ENCODE data around the gene MTM1. TPM values are rescaled to one million over a fixed set of nuclear protein-coding genes. Genes with fewer than 3 reads are reported as not detected.

The MTM1 gene
- total RNA-seq, 4 donors from 2014 or later, result 15.4 to 18.4 (median 16.7) TPM

DNA sequence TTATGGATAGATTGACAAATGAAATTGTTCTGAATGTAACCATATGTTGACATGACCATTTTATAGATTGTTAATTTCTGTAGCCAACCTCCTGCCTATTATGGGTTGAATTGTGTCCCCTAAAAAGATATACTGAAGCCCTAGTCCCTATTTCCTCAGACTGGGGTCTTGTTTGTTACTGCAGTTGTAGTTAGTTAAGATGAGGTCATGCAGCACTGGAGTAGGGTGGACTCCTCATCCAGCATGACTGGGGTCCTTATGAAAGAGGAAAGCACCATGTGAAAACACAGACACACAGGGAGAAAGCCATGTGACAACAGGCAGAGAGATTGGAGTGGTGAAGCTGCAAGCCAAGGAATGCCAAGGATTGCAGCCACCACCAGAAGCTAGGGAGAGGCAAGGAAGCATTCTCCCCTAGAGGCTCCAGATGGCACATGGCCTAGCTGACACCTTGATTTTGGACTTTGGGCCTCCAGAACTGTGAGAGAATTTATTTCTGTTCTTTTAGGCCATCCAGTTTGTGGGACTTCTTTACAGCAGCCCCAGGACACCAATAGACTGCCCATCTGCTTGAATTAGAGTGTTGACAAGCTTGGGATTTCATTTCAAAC, 14.0 kb downstream of the MTM1 start:
- no peaks in the 10 kb centered on the region for H3K9me3 ChIP-seq
- TF ChIP-seq, protein P1, sequence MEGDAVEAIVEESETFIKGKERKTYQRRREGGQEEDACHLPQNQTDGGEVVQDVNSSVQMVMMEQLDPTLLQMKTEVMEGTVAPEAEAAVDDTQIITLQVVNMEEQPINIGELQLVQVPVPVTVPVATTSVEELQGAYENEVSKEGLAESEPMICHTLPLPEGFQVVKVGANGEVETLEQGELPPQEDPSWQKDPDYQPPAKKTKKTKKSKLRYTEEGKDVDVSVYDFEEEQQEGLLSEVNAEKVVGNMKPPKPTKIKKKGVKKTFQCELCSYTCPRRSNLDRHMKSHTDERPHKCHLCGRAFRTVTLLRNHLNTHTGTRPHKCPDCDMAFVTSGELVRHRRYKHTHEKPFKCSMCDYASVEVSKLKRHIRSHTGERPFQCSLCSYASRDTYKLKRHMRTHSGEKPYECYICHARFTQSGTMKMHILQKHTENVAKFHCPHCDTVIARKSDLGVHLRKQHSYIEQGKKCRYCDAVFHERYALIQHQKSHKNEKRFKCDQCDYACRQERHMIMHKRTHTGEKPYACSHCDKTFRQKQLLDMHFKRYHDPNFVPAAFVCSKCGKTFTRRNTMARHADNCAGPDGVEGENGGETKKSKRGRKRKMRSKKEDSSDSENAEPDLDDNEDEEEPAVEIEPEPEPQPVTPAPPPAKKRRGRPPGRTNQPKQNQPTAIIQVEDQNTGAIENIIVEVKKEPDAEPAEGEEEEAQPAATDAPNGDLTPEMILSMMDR (IDR thresholded peaks at IDR 0.05), result no peak
- TF ChIP-seq EP300 (IDR thresholded peaks at IDR 0.05) (no peak), POLR2AphosphoS5 (IDR thresholded peaks at IDR 0.05) (no peak), POLR2A (IDR thresholded peaks at IDR 0.05) (no peak)
- no peak overlapping the region for H3K27ac ChIP-seq
- H3K4me3 ChIP-seq, result no peak overlapping the region
- H3K36me3 ChIP-seq, result no peaks in the 10 kb centered on the region
- no peaks in the 10 kb centered on the region for H3K27me3 ChIP-seq
- DNase-seq (ENCODE audit: low spot score in 2 of 2), result no peak
- peaks cover 10% of the 10 kb centered on the region for H3K4me1 ChIP-seq

DNA sequence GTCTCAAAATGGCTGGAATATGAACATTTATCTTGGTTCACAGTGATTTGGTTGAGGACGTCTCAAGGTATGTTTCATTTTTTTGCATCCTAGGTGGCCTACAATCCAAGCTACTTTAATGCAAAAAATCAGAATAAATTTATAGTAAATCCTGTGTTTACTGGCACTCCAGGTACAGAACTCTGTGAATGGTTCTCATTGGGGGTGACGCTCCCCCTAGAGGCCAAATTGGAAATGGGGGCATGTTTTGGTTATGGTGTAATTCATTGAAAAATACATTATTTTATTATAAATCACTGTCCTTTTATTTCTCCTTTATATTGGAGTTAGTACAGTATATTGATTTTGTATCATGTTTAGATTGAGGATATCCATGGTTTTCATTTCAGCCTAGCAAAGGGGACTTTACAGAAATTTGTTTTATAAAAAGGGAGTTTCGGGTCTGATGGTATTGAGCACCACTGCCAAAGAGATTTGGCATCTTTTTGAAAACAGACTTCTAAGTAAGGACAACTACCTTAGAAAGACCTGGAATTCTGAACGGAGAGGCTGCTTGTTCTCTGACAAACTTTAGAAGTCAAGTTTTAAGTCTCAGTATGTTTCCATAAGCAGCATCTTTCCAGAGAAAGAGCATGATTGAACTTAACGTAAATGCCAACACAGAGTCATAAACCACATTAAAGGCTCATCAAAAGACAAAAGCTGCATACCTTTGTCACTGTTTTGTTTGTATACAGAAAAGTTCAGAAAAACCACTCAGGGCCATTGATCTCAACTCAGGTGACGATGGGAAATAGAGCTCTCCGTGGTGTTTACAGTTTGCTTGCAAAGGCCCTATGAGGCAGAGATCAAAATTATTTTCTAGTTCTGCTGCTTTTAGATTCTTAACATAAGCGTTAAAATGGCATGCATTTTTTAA, 19.4 kb downstream of the MTM1 start:
- 68% methylated on average over 8 of the region's 8 CpGs for WGBS
- TF ChIP-seq EP300 (IDR thresholded peaks at IDR 0.05) (no peak), POLR2A (IDR thresholded peaks at IDR 0.05) (no peak)
- TF ChIP-seq, protein P1 (IDR thresholded peaks at IDR 0.05), result peak in 1 of 2 donors; percentile 11

GRCh38 chrX:150594584-150594983, 26.2 kb downstream of the MTM1 start:
- WGBS, result 65% methylated on average over 1 of the region's 1 CpG
- Histone ChIP-seq H3K9me3 (no peaks in the 10 kb centered on the region), H3K36me3 (peaks cover 3% of the 10 kb centered on the region), H3K4me3 (no peak overlapping the region), H3K27ac (no peak overlapping the region), H3K4me1 (no peaks in the 10 kb centered on the region), H3K27me3 (no peaks in the 10 kb centered on the region)
- no peak for DNase-seq (ENCODE audit: low spot score in 2 of 2)
- TF ChIP-seq POLR2AphosphoS5 (IDR thresholded peaks at IDR 0.05), result no peak
- TF ChIP-seq, protein P1 (IDR thresholded peaks at IDR 0.05), result no peak

More for the DNA sequence above, 19.4 kb downstream of the MTM1 start:
- Histone ChIP-seq H3K4me3 (no peak overlapping the region), H3K27me3 (no peaks in the 10 kb centered on the region), H3K9me3 (no peaks in the 10 kb centered on the region), H3K36me3 (no peaks in the 10 kb centered on the region), H3K4me1 (no peaks in the 10 kb centered on the region), H3K27ac (no peak overlapping the region)
- no peak for DNase-seq (ENCODE audit: low spot score in 2 of 2)

- H3K4me1 ChIP-seq, result no peaks in the 10 kb centered on the region
- WGBS, result 89% methylated on average over 1 of the region's 1 CpG
- peaks cover 8% of the 10 kb centered on the region for H3K36me3 ChIP-seq
Measured at GRCh38 chrX:150599226-150599625, 30.8 kb downstream of the MTM1 start.

DNA sequence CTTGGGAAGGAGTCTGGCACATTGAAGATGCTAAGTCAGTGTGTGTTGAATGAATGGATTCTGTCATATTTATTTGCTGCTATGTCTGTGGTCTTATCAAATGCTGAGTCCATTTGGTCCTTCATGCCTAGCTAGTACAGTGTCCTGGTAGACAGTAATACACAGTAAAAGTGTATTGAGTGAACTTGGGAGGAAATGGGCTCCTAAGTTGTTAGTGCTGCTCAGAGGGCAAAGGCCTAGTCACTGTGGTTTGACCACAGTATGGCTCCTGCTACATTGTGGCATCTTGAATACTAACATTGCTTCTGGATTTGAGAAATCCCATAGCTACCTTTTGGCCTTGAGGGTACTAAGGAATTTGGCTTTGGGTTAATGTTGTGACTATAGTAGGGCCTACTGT, 33.9 kb downstream of the MTM1 start:
- Histone ChIP-seq H3K27me3 (no peaks in the 10 kb centered on the region), H3K36me3 (peaks cover 8% of the 10 kb centered on the region), H3K4me3 (no peak overlapping the region), H3K9me3 (no peaks in the 10 kb centered on the region), H3K27ac (no peak overlapping the region), H3K4me1 (no peaks in the 10 kb centered on the region)
- DNase-seq (ENCODE audit: low spot score in 2 of 2), result no peak
- no peak for TF ChIP-seq EP300 (IDR thresholded peaks at IDR 0.05)
- no peak for TF ChIP-seq POLR2A (IDR thresholded peaks at IDR 0.05)
- TF ChIP-seq POLR2AphosphoS5 (IDR thresholded peaks at IDR 0.05), result no peak
- TF ChIP-seq, protein P1 (IDR thresholded peaks at IDR 0.05), result no peak

More at GRCh38 chrX:150599226-150599625, 30.8 kb downstream of the MTM1 start:
- H3K4me3 ChIP-seq, result no peak overlapping the region
- H3K27ac ChIP-seq, result no peak overlapping the region
- no peaks in the 10 kb centered on the region for H3K9me3 ChIP-seq
- no peaks in the 10 kb centered on the region for H3K27me3 ChIP-seq
- DNase-seq (ENCODE audit: low spot score in 2 of 2), result no peak
- no peak for TF ChIP-seq POLR2AphosphoS5 (IDR thresholded peaks at IDR 0.05)
- TF ChIP-seq EP300 (IDR thresholded peaks at IDR 0.05), result no peak
- TF ChIP-seq POLR2A (IDR thresholded peaks at IDR 0.05), result no peak
- TF ChIP-seq, protein P1 (IDR thresholded peaks at IDR 0.05), result no peak
